HEK293 (cell line): ENCODE data around the gene TCEA3.

Source experiments
- CTCF ChIP-seq: fragments of 450-650 bp; formaldehyde crosslinking; IDR thresholded peaks from 2 replicates; pipeline ENCODE4 v1.5.1; 2016; ENCODE audit warnings: missing biosample characterization, missing genetic modification characterization
- GLIS1 ChIP-seq: fragments of 450-650 bp; formaldehyde crosslinking; IDR thresholded peaks from 2 replicates; pipeline ENCODE4 v1.5.1; 2016; ENCODE audit warnings: missing biosample characterization, missing genetic modification characterization
- IKZF3 ChIP-seq: fragments of 450-650 bp; IDR thresholded peaks from 2 replicates; pipeline ENCODE4 v1.5.0; 2018; ENCODE audit warnings: missing biosample characterization, mild to moderate bottlenecking, missing genetic modification characterization, moderate library complexity
- KLF8 ChIP-seq: fragments of 450-650 bp; formaldehyde crosslinking; IDR thresholded peaks from 2 replicates; pipeline ENCODE4 v1.5.1; 2016; ENCODE audit warnings: missing biosample characterization, missing genetic modification characterization
- PRDM10 ChIP-seq: fragments of 450-650 bp; formaldehyde crosslinking; IDR thresholded peaks from 2 replicates; pipeline ENCODE4 v1.5.1; 2016; ENCODE audit warnings: missing biosample characterization, missing genetic modification characterization
- PRDM4 ChIP-seq: fragments of 450-650 bp; formaldehyde crosslinking; IDR thresholded peaks from 2 replicates; pipeline ENCODE4 v1.5.1; 2017; ENCODE audit warnings: missing biosample characterization, missing genetic modification characterization
- REST ChIP-seq: fragments of 450-650 bp; formaldehyde crosslinking; IDR thresholded peaks from 2 replicates; pipeline ENCODE4 v1.5.1; 2016; ENCODE audit warnings: missing biosample characterization, missing genetic modification characterization
- SP3 ChIP-seq: fragments of 450-650 bp; formaldehyde crosslinking; IDR thresholded peaks from 2 replicates; pipeline ENCODE4 v1.5.1; 2016; ENCODE audit warnings: missing biosample characterization, missing genetic modification characterization
- ZBTB11 ChIP-seq: fragments of 450-650 bp; formaldehyde crosslinking; conservative IDR thresholded peaks from 2 replicates; pipeline ENCODE4 v1.5.1; 2016; ENCODE audit warnings: low read depth, missing biosample characterization, missing genetic modification characterization
- ZBTB17 ChIP-seq: fragments of 450-650 bp; formaldehyde crosslinking; IDR thresholded peaks from 2 replicates; pipeline ENCODE4 v1.5.1; 2016; ENCODE audit warnings: missing biosample characterization, missing genetic modification characterization
- ZBTB20 ChIP-seq: fragments of 450-650 bp; formaldehyde crosslinking; IDR thresholded peaks from 2 replicates; pipeline ENCODE4 v1.5.1; 2016; ENCODE audit warnings: missing biosample characterization, missing genetic modification characterization
- ZBTB6 ChIP-seq: fragments of 450-650 bp; formaldehyde crosslinking; IDR thresholded peaks from 2 replicates; pipeline ENCODE4 v1.5.1; 2017; ENCODE audit warnings: missing biosample characterization, missing genetic modification characterization
- ZNF146 ChIP-seq: fragments of 450-650 bp; formaldehyde crosslinking; IDR thresholded peaks from 2 replicates; pipeline ENCODE4 v1.5.1; 2016; ENCODE audit warnings: missing biosample characterization, missing genetic modification characterization
- ZNF23 ChIP-seq: fragments of 450-650 bp; formaldehyde crosslinking; IDR thresholded peaks from 2 replicates; pipeline ENCODE4 v1.5.1; 2016; ENCODE audit warnings: missing biosample characterization, missing genetic modification characterization, borderline replicate concordance
- ZNF341 ChIP-seq: fragments of 450-650 bp; formaldehyde crosslinking; IDR thresholded peaks from 2 replicates; pipeline ENCODE4; 2016; ENCODE audit warnings: low read depth, missing biosample characterization, missing genetic modification characterization
- ZNF366 ChIP-seq: fragments of 450-650 bp; formaldehyde crosslinking; conservative IDR thresholded peaks from 2 replicates; pipeline ENCODE4 v1.5.1; 2016; ENCODE audit warnings: missing biosample characterization, missing genetic modification characterization
- ZNF423 ChIP-seq: fragments of 450-650 bp; formaldehyde crosslinking; IDR thresholded peaks from 2 replicates; pipeline ENCODE4 v1.5.1; 2016; ENCODE audit warnings: missing biosample characterization, missing genetic modification characterization
- ZNF514 ChIP-seq: fragments of 450-650 bp; formaldehyde crosslinking; IDR thresholded peaks from 2 replicates; pipeline ENCODE4 v1.5.1; 2016; ENCODE audit warnings: missing biosample characterization, missing genetic modification characterization
- ZNF600 ChIP-seq: fragments of 450-650 bp; formaldehyde crosslinking; IDR thresholded peaks from 2 replicates; pipeline ENCODE4 v1.5.1; 2016; ENCODE audit warnings: missing biosample characterization, missing genetic modification characterization
- ZNF629 ChIP-seq: fragments of 450-650 bp; formaldehyde crosslinking; IDR thresholded peaks from 2 replicates; pipeline ENCODE4 v1.5.1; 2017; ENCODE audit warnings: missing biosample characterization, missing genetic modification characterization
- ZNF785 ChIP-seq: fragments of 450-650 bp; formaldehyde crosslinking; IDR thresholded peaks from 2 replicates; pipeline ENCODE4 v1.5.1; 2016; ENCODE audit warnings: missing biosample characterization, missing genetic modification characterization
- ZNF843 ChIP-seq: fragments of 450-650 bp; formaldehyde crosslinking; IDR thresholded peaks from 2 replicates; pipeline ENCODE4 v1.5.1; 2016; ENCODE audit warnings: missing biosample characterization, missing genetic modification characterization

Gene TCEA3

GRCh38 chr1:23368562-23369334, 55.8 kb downstream of the TCEA3 start (continued):
- TF ChIP-seq ZNF23 (tag by site-specific recombination) (no peak), ZNF341 (tag by site-specific recombination) (peak; percentile 42; the same call in 1 of the 2 replicates), ZNF629 (tag by site-specific recombination) (peak; percentile 61), SP3 (tag by site-specific recombination) (peak; percentile 63), ZNF146 (tag by site-specific recombination) (no peak), ZBTB17 (tag by site-specific recombination) (peak; percentile 58; the same call in 1 of the 2 replicates), ZNF514 (tag by site-specific recombination) (no peak), GLIS1 (peak; percentile 93), ZNF423 (tag by site-specific recombination) (peak; percentile 95), ZBTB11 (tag by site-specific recombination) (peak; percentile 52), ZNF843 (tag by site-specific recombination) (0 out of 2 replicates have a peak, but pooled peaks have one; percentile 41), IKZF3 (tag by site-specific recombination) (0 out of 2 replicates have a peak, but pooled peaks have one; percentile 8), ZNF785 (0 out of 2 replicates have a peak, but pooled peaks have one; percentile 13), REST (tag by site-specific recombination) (no peak), ZBTB20 (tag by site-specific recombination) (peak; percentile 79), PRDM4 (peak; percentile 49), ZNF366 (tag by site-specific recombination) (peak; percentile 39), PRDM10 (tag by site-specific recombination) (peak; percentile 74; the same call in 1 of the 2 replicates), KLF8 (tag by site-specific recombination) (peak; percentile 93), ZBTB6 (tag by site-specific recombination) (peak; percentile 33; the same call in 1 of the 2 replicates), ZNF600 (tag by site-specific recombination) (peak; percentile 64; the same call in 1 of the 2 replicates), CTCF (tag by site-specific recombination) (peak; percentile 98)
